Natural killer cell (primary cell): Measurements from ENCODE around the gene TUBB2B. TPM values are rescaled to one million over a fixed set of nuclear protein-coding genes. Genes with fewer than 3 reads are reported as not detected.

ENCODE experiments used
- ATAC-seq, 3 donors: fragments of 150-1000 bp in 2 of 3; fragments of 200-7000 bp in 1 of 3; cut with Tn5 transposase; 1 replicate in 1 of 3; 2 replicates in 2 of 3; pipeline ENCODE4 v1.10.0; 2021; ENCODE audit warnings: mild to moderate bottlenecking in 2 of 3, moderate library complexity in 2 of 3
- DNase-seq, 2 donors: peaks; one replicate each; pipeline versions ENCODE4 v3.0.0 to v3.0.0-alpha.2; 2013 to 2021; ENCODE audit warnings: mixed read lengths in 1 of 2
- H3K27ac ChIP-seq: one replicate; pipeline ENCODE4 v1.5.1; 2013; ENCODE audit warnings: mild to moderate bottlenecking, low read length
- H3K27me3 ChIP-seq: one replicate; pipeline ENCODE4 v1.6.1; 2013; ENCODE audit warnings: low read length; ENCODE audit not compliant: control insufficient read depth, insufficient read depth
- H3K36me3 ChIP-seq: one replicate; pipeline ENCODE4 v1.6.1; 2013; ENCODE audit warnings: low read length; ENCODE audit not compliant: control insufficient read depth, insufficient read depth
- H3K4me1 ChIP-seq: one replicate; pipeline ENCODE4 v1.6.1; 2013; ENCODE audit warnings: low read length; ENCODE audit not compliant: control insufficient read depth, insufficient read depth
- H3K4me3 ChIP-seq: one replicate; pipeline ENCODE4 v1.5.1; 2013; ENCODE audit warnings: low read length
- H3K9me3 ChIP-seq: one replicate; pipeline ENCODE4 v1.6.1; 2013; ENCODE audit warnings: low read length; ENCODE audit not compliant: control insufficient read depth, insufficient read depth
- H3K27ac Mint-ChIP-seq, 2 donors: one replicate each; pipeline ENCODE4 v1.8.0; 2022; ENCODE audit warnings: mild to moderate bottlenecking in 2 of 2, mixed read lengths in 2 of 2, moderate library complexity in 1 of 2
- H3K27me3 Mint-ChIP-seq, 2 donors: one replicate each; pipeline ENCODE4 v1.8.0; 2022; ENCODE audit warnings: low read depth in 2 of 2, mixed read lengths in 2 of 2
- H3K36me3 Mint-ChIP-seq: one replicate; pipeline ENCODE4 v1.8.0; 2022; ENCODE audit warnings: mixed read lengths
- H3K4me1 Mint-ChIP-seq, 2 donors: one replicate each; pipeline ENCODE4 v1.8.0; 2022; ENCODE audit warnings: mixed read lengths in 2 of 2
- H3K4me3 Mint-ChIP-seq: one replicate; pipeline ENCODE4 v1.8.0; 2022; ENCODE audit warnings: mild to moderate bottlenecking, moderate library complexity, mixed read lengths
- H3K9me3 Mint-ChIP-seq, 2 donors: one replicate each; pipeline ENCODE4 v1.8.0; 2022; ENCODE audit warnings: mixed read lengths in 2 of 2
- CTCF ChIP-seq: fragments of 200-600 bp; IDR thresholded peaks from one replicate; pipeline ENCODE4 v1.8.0; 2022; ENCODE audit warnings: antibody characterized with exemption
- WGBS: methylation state at CpG from one replicate; pipeline ENCODE4 v1.1.7; 2013; ENCODE audit warnings: missing lambda C conversion rate; ENCODE audit not compliant: insufficient coverage; 5-methylcytosine and 5-hydroxymethylcytosine counted together
- intact Hi-C: fragments of 100-400 bp; cut with micrococcal nuclease; formaldehyde crosslinking; loops from one replicate; pipeline ENCODE4 v1.14.2; 2022
- total RNA-seq, 4 donors: library from RNA; stranded (reverse); fragments of 120-200 nt in 1 of 4; gene quantifications; one replicate each; pipeline versions ENCODE4 v1.2.3 to v1.2.4, GENCODE V29; 2013 to 2022

Gene TUBB2B
- total RNA-seq, 3 donors from 2014 or later (not counting 1 experiment from before 2014, with no cell fraction given), result 0.66 to 0.75 TPM; not detected in 1

DNA sequence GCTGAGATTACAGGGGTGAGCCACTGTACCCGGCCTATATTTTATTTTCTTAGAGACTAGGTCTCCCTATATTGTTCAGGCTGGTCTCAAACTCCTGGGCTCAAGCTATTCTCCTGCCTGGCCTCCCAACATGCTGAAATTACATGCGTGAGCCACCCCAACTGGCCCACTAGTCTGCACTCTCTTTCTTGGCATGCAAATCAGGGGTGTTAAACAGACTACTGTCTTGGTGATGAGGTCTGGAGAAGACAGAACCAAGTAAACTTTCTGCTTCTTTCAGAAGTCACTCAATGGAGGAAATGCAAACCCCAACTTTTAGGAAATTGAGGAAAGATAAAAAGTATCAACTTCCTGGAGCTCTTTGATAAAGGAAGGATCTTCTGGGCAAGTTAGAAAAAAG is 8.0 kb upstream of the TUBB2B start:
- DNase-seq, result no peak
- Mint-ChIP-seq H3K9me3 (no peaks in the 10 kb centered on the region), H3K4me1 (peaks cover 12 to 21% of the 10 kb centered on the region in 2 donors), H3K4me3 (no peak overlapping the region), H3K27me3 (peaks cover 76 to 83% of the 10 kb centered on the region in 2 donors), H3K27ac (no peak overlapping the region), H3K36me3 (no peaks in the 10 kb centered on the region)
- H3K4me1 ChIP-seq, result peaks cover 15% of the 10 kb centered on the region
- 77% methylated on average over 2 of the region's 2 CpGs for whole genome bisulfite sequencing
- no peak for ATAC-seq
- no peak for TF ChIP-seq CTCF
- intact Hi-C loops, result no loop called here
- no peak overlapping the region for H3K27ac ChIP-seq
- H3K27me3 ChIP-seq, result peaks cover 39% of the 10 kb centered on the region
- no peaks in the 10 kb centered on the region for H3K36me3 ChIP-seq
- no peak overlapping the region for H3K4me3 ChIP-seq
- no peaks in the 10 kb centered on the region for H3K9me3 ChIP-seq

DNA sequence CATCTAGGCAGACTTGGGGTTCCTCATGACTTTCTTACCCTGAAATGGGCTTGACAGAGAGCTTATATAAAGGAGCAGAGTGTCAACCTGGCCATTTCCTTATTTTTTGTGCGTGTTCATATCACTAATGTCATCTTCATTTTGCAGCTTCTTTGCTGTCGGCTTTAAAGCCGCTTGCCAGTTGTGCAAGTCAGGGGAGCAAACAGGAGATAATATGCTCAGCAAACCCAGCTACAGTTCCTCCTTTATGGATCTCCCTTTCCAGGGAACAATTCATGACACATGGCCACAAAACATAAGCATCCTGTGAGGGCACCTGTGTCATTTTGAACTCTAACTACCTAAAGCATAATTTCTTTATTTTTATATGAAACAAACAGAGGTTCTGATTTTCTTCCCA is 6.5 kb upstream of the TUBB2B start:
- no peak overlapping the region for H3K4me3 Mint-ChIP-seq
- H3K4me1 ChIP-seq, result peaks cover 27% of the 10 kb centered on the region
- no peak for TF ChIP-seq CTCF
- no peaks in the 10 kb centered on the region for H3K9me3 ChIP-seq
- no peak overlapping the region for H3K27ac Mint-ChIP-seq
- DNase-seq, result no peak
- intact Hi-C loops, result no loop called here
- WGBS, result 74% methylated on average over 3 of the region's 3 CpGs
- no peaks in the 10 kb centered on the region for H3K36me3 Mint-ChIP-seq
- H3K27me3 Mint-ChIP-seq, result peaks cover 83 to 86% of the 10 kb centered on the region in 2 donors
- no peaks in the 10 kb centered on the region for H3K36me3 ChIP-seq
- H3K27me3 ChIP-seq, result peaks cover 55% of the 10 kb centered on the region
- peaks cover 28 to 37% of the 10 kb centered on the region in 2 donors for H3K4me1 Mint-ChIP-seq
- H3K27ac ChIP-seq, result no peak overlapping the region
- no peak for ATAC-seq
- H3K4me3 ChIP-seq, result no peak overlapping the region
- H3K9me3 Mint-ChIP-seq, result no peaks in the 10 kb centered on the region

GRCh38 chr6:3233321-3233720 is 5.9 kb upstream of the TUBB2B start:
- WGBS, result 84% methylated on average over 3 of the region's 3 CpGs
- ATAC-seq (no peak), DNase-seq (no peak)
- Histone ChIP-seq H3K27ac (no peak overlapping the region), H3K36me3 (no peaks in the 10 kb centered on the region), H3K27me3 (peaks cover 59% of the 10 kb centered on the region), H3K4me1 (peaks cover 33% of the 10 kb centered on the region), H3K9me3 (no peaks in the 10 kb centered on the region), H3K4me3 (no peak overlapping the region)
- Mint-ChIP-seq H3K36me3 (no peaks in the 10 kb centered on the region), H3K27ac (no peak overlapping the region), H3K4me1 (peaks cover 32 to 42% of the 10 kb centered on the region in 2 donors), H3K9me3 (no peaks in the 10 kb centered on the region), H3K4me3 (no peak overlapping the region), H3K27me3 (peaks cover 84 to 86% of the 10 kb centered on the region in 2 donors)
- intact Hi-C loops, result no loop called here
- no peak for TF ChIP-seq CTCF
